Parathyroid adenoma (tissue), 2 donors: ENCODE data around the gene TERT.

Experiments
- H2AFZ ChIP-seq: fragments of 300-600 bp; sonication (generic); one replicate; pipeline ENCODE4 v1.7.0; 2017; ENCODE audit warnings: antibody characterized with exemption, mild to moderate bottlenecking
- H3K27ac ChIP-seq: fragments of 300-600 bp; sonication (generic); one replicate; pipeline ENCODE4 v1.7.0; 2017
- H3K27me3 ChIP-seq: fragments of 300-600 bp; sonication (generic); one replicate; pipeline ENCODE4 v1.7.0; 2017; ENCODE audit warnings: low read length; ENCODE audit not compliant: control insufficient read depth, insufficient read depth
- H3K36me3 ChIP-seq: fragments of 300-600 bp; sonication (generic); one replicate; pipeline ENCODE4 v1.7.0; 2017; ENCODE audit warnings: low read length; ENCODE audit not compliant: control insufficient read depth, insufficient read depth
- H3K4me1 ChIP-seq: fragments of 300-600 bp; sonication (generic); one replicate; pipeline ENCODE4 v1.7.0; 2017; ENCODE audit warnings: control low read depth
- H3K4me2 ChIP-seq: fragments of 300-600 bp; sonication (generic); one replicate; pipeline ENCODE4 v1.7.0; 2017; ENCODE audit warnings: low read length
- H3K4me3 ChIP-seq: fragments of 300-600 bp; sonication (generic); one replicate; pipeline ENCODE4 v1.7.0; 2017; ENCODE audit warnings: low read depth, low read length
- H3K79me2 ChIP-seq: fragments of 300-600 bp; sonication (generic); one replicate; pipeline ENCODE4 v1.7.0; 2017; ENCODE audit warnings: control low read depth
- H3K9ac ChIP-seq: fragments of 300-600 bp; sonication (generic); one replicate; pipeline ENCODE4 v1.7.0; 2017; ENCODE audit warnings: mild to moderate bottlenecking
- H3K9me3 ChIP-seq: fragments of 300-600 bp; sonication (generic); one replicate; pipeline ENCODE4 v1.7.0; 2017; ENCODE audit warnings: low read length; ENCODE audit not compliant: control insufficient read depth
- CTCF ChIP-seq: fragments of 300-600 bp; sonication (generic); IDR thresholded peaks from one replicate; pipeline ENCODE4 v1.7.0; 2017; ENCODE audit warnings: antibody characterized with exemption, mild to moderate bottlenecking
- donor health status: primary hyperparathyroidism.

Gene TERT

GRCh38 chr5:1322955-1323802 lies 28.3 kb upstream of the TERT start:
- H3K9me3 ChIP-seq, result no peaks in the 10 kb centered on the region
- no peak overlapping the region for H3K4me3 ChIP-seq
- H3K27ac ChIP-seq, result no peak overlapping the region
- no peak overlapping the region for H2AFZ ChIP-seq
- H3K36me3 ChIP-seq, result no peaks in the 10 kb centered on the region
- H3K4me2 ChIP-seq, result no peak overlapping the region
- no peak overlapping the region for H3K9ac ChIP-seq
- no peak for TF ChIP-seq CTCF
- no peaks in the 10 kb centered on the region for H3K4me1 ChIP-seq
- H3K79me2 ChIP-seq, result no peaks in the 10 kb centered on the region
- H3K27me3 ChIP-seq, result no peaks in the 10 kb centered on the region

- Histone ChIP-seq H3K27me3 (no peaks in the 10 kb centered on the region), H3K4me2 (no peak overlapping the region), H3K27ac (no peak overlapping the region), H3K79me2 (no peaks in the 10 kb centered on the region), H3K9me3 (no peaks in the 10 kb centered on the region), H3K36me3 (no peaks in the 10 kb centered on the region), H3K4me1 (no peaks in the 10 kb centered on the region), H3K9ac (no peak overlapping the region), H3K4me3 (no peak overlapping the region), H2AFZ (no peak overlapping the region)
- no peak for TF ChIP-seq CTCF
Measured at GRCh38 chr5:1322036-1322900, 27.4 kb upstream of the TERT start.

GRCh38 chr5:1321576-1321975 lies 26.7 kb upstream of the TERT start:
- Histone ChIP-seq H3K4me3 (no peak overlapping the region), H3K9ac (no peak overlapping the region), H3K27ac (no peak overlapping the region), H3K4me1 (peaks cover 1% of the 10 kb centered on the region), H3K36me3 (no peaks in the 10 kb centered on the region), H2AFZ (no peak overlapping the region), H3K9me3 (no peaks in the 10 kb centered on the region), H3K4me2 (no peak overlapping the region), H3K79me2 (no peaks in the 10 kb centered on the region), H3K27me3 (no peaks in the 10 kb centered on the region)
- no peak for TF ChIP-seq CTCF

GRCh38 chr5:1320436-1321344 lies 25.8 kb upstream of the TERT start:
- no peak overlapping the region for H3K27ac ChIP-seq
- no peaks in the 10 kb centered on the region for H3K36me3 ChIP-seq
- H3K27me3 ChIP-seq, result no peaks in the 10 kb centered on the region
- TF ChIP-seq CTCF, result no peak
- H3K79me2 ChIP-seq, result no peaks in the 10 kb centered on the region
- no peak overlapping the region for H3K9ac ChIP-seq
- no peak overlapping the region for H2AFZ ChIP-seq
- H3K9me3 ChIP-seq, result no peaks in the 10 kb centered on the region
- no peak overlapping the region for H3K4me2 ChIP-seq
- H3K4me3 ChIP-seq, result no peak overlapping the region
- peaks cover 7% of the 10 kb centered on the region for H3K4me1 ChIP-seq
